Fibroblast of the conjunctiva (primary cell): Measurements from ENCODE around the gene TATDN3.
"Not testable (repeated sequence)": the region's sequence is repeated elsewhere in the genome, so short reads cannot be mapped to it uniquely, and the experiment has no call there.

ENCODE experiments used
- DNase-seq: peaks from one replicate; pipeline ENCODE4 v3.0.0-alpha.2; 2010; ENCODE audit warnings: low read depth

The TATDN3 gene

GRCh38 chr1:212828395-212828794 is 36.7 kb downstream of the TATDN3 start:
- no peak for DNase-seq

DNA sequence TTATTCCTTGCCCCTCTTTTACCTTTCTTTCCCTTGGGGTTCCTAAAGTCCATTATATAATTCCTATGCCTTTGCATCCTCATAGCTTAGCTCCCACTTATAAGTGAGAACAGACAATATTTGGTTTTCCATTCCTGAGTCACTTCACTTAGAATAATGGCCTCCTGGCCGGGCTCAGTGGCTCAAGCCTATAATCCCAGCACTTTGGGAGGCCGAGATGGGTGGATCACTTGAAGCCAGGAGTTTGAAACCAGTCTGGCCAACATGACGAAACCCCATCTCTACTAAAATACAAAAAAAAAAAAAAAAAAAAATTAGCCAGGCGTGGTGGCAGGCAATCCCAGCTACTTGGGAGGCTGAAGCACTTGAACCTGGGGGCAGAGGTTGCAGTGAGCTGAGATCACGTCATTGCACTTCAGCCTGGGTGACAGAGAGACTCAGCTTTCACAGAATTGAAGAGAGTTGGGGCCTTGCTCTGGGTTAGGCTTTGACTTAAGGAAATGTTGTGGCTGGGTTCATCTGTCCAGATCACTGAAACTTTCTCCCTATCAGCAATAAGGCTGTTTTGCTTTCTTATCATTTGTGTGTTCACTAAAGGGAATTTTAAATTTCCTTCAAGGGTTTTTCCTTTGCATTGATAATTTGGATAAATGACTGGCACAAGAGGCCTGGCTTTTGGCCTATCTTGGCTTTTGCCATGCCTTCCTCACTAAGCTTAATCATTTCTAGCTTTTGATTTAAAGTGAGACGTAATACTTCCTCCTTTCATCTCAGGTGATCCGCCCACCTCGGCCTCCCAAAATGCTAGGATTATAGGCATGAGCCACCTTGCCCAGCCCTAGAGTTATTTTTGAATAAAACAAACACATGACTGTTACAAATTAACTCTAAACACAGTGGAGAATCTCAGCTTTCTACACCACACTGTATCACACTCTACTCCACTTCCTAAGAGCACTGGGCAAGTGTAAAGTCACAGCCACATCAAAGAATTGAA is 41.8 kb downstream of the TATDN3 start:
- not testable (repeated sequence) for DNase-seq

GRCh38 chr1:212838145-212838544 is 46.5 kb downstream of the TATDN3 start:
- DNase-seq: no peak

- DNase-seq: not testable (repeated sequence)
These were observed 52.8 kb downstream of the TATDN3 start for GRCh38 chr1:212844521-212844920.

GRCh38 chr1:212847549-212847948 is 55.9 kb downstream of the TATDN3 start, which contains the start of gene SPATA45:
TSS of gene SPATA45 (minus strand) at chr1:212847649. CDS start at chr1:212836149, 11,500 bp downstream.
- no peak for DNase-seq

DNA sequence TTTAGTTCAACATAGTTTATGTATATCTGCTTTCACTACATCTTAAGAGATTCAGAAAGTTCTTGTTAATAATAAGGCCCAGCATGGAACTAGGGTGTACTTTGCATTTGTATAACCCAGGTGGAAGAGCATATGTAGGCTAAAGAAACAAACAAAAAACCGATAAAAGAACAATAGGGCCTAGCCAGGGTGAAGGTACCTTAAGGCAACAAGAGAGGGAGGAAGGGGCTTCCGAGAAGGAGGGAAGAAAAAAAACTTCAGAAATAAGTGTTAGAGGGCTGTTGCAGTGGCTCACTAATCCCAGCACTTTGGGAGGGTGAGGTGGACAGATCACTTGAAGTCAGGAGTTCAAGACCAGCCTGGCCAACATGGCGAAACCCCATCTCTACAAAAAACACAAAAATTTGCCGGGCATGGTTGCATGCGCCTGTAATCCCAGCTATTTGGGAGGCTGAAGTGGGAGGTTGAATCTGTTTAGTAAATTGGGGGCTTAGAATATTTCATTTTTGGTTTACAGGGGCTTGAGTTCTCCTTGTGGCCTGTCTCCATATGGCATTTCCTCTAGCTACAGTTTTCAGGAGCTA is 60.5 kb downstream of the TATDN3 start:
- DNase-seq: no peak

GRCh38 chr1:212853658-212854057 is 62.0 kb downstream of the TATDN3 start:
- no peak for DNase-seq

DNA sequence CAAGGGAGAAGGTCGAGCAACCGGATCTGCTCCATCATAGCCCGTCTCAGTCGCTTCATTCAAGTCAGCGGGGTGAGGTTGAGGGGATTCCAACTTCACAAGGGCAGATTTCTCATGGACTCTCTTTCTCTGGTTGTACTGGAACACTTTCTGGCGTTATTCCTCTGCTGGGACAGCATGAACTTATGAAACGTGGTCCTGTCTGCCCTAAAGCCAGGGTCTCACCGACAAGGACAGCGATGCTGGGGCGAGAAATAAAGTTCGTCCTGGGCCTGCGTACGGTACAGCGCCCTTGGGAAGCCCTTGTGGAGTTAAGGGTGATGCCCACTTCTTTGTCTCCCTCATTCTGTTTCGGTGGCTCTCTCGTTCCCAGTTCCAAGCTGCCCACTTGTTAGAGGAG is 65.1 kb downstream of the TATDN3 start:
- no peak for DNase-seq

DNA sequence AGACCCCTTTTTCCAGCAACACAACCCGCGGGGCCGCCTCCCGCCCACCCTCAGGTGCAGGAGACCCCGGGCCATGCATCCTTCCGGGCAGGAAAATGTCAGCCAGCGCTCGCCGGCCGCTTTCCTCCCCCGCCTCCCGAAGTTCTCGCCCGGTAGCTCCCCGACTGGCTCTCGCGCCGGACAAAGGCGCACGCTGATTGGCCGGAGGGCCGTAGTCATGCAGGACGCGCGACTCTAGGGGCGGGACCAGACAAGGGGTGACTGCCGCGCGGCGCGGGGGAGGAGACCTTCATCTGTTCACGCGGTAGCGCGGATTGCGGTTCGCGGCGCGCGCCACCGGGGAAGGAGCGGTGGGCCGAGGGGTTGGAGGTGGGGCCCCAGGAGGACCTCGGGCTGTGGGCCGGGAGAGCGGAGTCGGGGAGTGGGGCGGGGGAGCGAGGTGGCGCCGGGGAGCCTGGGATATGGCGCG is 66.3 kb downstream of the TATDN3 start, which contains the start of gene FLVCR1:
Gene FLVCR1, plus strand, starts transcription at position 284 of the 469 bp plus-strand sequence. Its CDS starts 178 bp downstream, at position 462.
- peak; percentile 88 for DNase-seq

DNA sequence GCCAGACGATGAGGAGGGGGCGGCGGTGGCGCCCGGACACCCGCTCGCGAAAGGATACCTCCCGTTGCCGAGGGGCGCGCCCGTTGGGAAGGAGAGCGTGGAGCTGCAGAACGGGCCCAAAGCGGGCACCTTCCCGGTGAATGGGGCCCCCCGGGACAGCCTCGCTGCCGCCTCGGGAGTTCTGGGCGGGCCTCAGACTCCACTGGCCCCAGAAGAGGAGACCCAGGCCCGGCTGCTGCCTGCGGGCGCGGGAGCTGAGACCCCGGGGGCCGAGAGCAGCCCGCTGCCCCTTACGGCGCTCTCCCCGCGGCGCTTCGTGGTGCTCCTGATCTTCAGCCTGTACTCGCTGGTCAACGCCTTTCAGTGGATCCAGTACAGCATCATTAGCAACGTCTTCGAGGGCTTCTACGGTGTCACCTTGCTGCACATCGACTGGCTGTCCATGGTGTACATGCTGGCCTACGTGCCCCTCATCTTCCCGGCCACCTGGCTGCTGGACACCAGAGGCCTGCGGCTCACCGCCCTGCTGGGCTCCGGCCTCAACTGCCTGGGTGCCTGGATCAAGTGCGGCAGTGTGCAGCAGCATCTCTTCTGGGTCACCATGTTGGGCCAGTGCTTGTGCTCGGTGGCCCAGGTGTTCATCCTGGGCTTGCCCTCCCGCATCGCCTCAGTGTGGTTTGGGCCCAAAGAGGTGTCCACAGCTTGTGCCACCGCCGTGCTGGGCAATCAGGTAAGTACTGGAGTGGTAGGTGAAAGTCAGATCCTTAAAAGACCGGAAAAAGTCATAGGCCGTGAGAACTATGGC is 67.0 kb downstream of the TATDN3 start:
- DNase-seq: no peak

GRCh38 chr1:212860713-212861581 is 69.3 kb downstream of the TATDN3 start:
- DNase-seq: no peak

DNA sequence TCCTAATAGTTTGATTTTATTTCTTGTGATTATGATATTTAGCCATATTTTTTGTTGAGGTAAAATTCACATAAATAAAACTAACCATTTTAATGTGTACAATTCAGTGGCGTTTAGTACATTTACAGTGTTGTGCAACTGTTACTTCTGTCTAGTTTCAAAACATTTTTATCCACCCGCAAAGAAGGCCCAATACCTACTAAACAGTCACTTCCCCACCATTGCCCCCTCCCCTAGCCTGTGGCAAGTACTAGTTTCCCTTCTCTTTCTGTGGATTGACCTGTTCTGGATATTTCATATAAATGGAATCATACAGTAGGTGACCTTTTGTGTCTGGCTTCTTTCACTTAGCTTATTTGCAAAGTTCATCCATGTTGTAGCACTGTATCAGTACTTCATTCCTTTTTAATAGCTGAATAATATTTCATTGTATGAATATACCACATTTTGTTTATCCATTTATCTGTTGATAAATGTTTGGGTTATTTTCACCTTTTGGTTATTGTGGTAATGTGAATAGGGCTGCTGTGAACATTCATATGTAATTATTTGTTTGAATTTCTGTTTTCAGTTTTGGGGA is 70.5 kb downstream of the TATDN3 start:
- no peak for DNase-seq

GRCh38 chr1:212863345-212863744 is 71.7 kb downstream of the TATDN3 start:
- not testable (repeated sequence) for DNase-seq

DNA sequence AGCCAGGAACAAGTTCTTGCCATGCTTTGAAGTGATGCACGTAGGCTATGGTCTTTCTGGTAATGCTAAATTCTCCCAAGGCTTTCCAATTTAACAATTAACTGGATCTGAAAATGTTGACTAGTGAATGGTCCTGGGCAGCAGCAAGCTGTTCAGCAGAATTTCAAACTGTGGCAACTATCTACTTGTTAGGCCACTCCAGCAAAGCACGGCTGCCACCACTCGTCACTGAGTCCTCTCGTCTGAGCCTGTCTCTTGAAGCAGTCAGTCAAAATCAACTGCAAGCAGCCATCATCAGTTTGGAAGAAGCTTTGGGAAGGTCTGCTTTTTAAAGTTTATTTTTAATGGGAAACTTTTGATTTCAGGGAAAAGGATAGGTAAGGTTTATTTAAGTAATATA is 72.5 kb downstream of the TATDN3 start:
- no peak for DNase-seq
